ENCODE data around the gene NME7. TPM values are rescaled to one million over a fixed set of nuclear protein-coding genes. Genes with fewer than 3 reads are reported as not detected.
"Not testable (repeated sequence)": the region's sequence is repeated elsewhere in the genome, so short reads cannot be mapped to it uniquely, and the experiment has no call there.

The NME7 gene
- total RNA-seq, 6 experiments from 2014 or later = 2.0 to 6.5 (median 5.3) TPM

- intact Hi-C loops (cut with DNase I) = loop anchor here in 1 of 2 donors (10.0 kb wide), 1 partner anchor 741 kb away; no protein-coding TSS in a partner anchor
Measured at GRCh38 chr1:169346036-169346589, 21.5 kb downstream of the NME7 start.

GRCh38 chr1:169345511-169345910, 22.1 kb downstream of the NME7 start:
- no peak for TF ChIP-seq CTCF (IDR thresholded peaks at IDR 0.05)
- no peak for TF ChIP-seq POLR2A (IDR thresholded peaks at IDR 0.05)
- no peaks in the 10 kb centered on the region for H3K36me3 ChIP-seq
- WGBS (ENCODE audit: insufficient coverage, low coverage, low lambda C conversion rate, missing lambda C conversion rate) = 100% methylated on average over 1 of the region's 1 CpG
- H3K27me3 ChIP-seq = no peaks in the 10 kb centered on the region
- no peak overlapping the region for H3K4me3 ChIP-seq
- no peak for ATAC-seq
- no peak overlapping the region for H3K27ac ChIP-seq
- intact Hi-C loops (cut with DNase I) = loop anchor here in 1 of 2 donors (10.0 kb wide), 1 partner anchor 741 kb away; no protein-coding TSS in a partner anchor
- H3K4me1 ChIP-seq = no peaks in the 10 kb centered on the region
- no peaks in the 10 kb centered on the region for H3K9me3 ChIP-seq
- DNase-seq = no peak

More at GRCh38 chr1:169346036-169346589, 21.5 kb downstream of the NME7 start:
- DNase-seq (no peak), ATAC-seq (no peak)
- no peak overlapping the region for H3K27ac ChIP-seq
- no peaks in the 10 kb centered on the region for H3K36me3 ChIP-seq
- H3K4me1 ChIP-seq = no peaks in the 10 kb centered on the region
- no peak for TF ChIP-seq CTCF (IDR thresholded peaks at IDR 0.05)
- no peak overlapping the region for H3K4me3 ChIP-seq
- 93% methylated on average over 3 of the region's 3 CpGs for WGBS (ENCODE audit: insufficient coverage, low coverage, low lambda C conversion rate, missing lambda C conversion rate)
- no peaks in the 10 kb centered on the region for H3K27me3 ChIP-seq
- no peaks in the 10 kb centered on the region for H3K9me3 ChIP-seq

- H3K27ac ChIP-seq, DNase-seq, H3K27me3 ChIP-seq, H3K36me3 ChIP-seq, H3K9me3 ChIP-seq, H3K4me1 ChIP-seq, H3K4me3 ChIP-seq, ATAC-seq: not testable (repeated sequence)
- intact Hi-C loops (cut with DNase I) = loop anchor here in 1 of 2 donors (10.0 kb wide), 1 partner anchor 737 kb away; no protein-coding TSS in a partner anchor
- 84% methylated on average over 3 of the region's 3 CpGs for WGBS (ENCODE audit: insufficient coverage, low coverage, low lambda C conversion rate, missing lambda C conversion rate)
Measured at GRCh38 chr1:169342096-169342495, 25.5 kb downstream of the NME7 start.

- intact Hi-C loops (cut with DNase I) = loop anchor here in 1 of 2 donors (10.0 kb wide), 1 partner anchor 736 kb away; no protein-coding TSS in a partner anchor
- no peak for DNase-seq
- Histone ChIP-seq H3K9me3 (no peaks in the 10 kb centered on the region), H3K27ac (no peak overlapping the region), H3K36me3 (no peaks in the 10 kb centered on the region), H3K4me1 (no peaks in the 10 kb centered on the region), H3K4me3 (no peak overlapping the region), H3K27me3 (no peaks in the 10 kb centered on the region)
- no peak for TF ChIP-seq CTCF (IDR thresholded peaks at IDR 0.05)
- TF ChIP-seq POLR2A (IDR thresholded peaks at IDR 0.05) = no peak
- 87% methylated on average over 3 of the region's 5 CpGs for WGBS (ENCODE audit: insufficient coverage, low coverage, low lambda C conversion rate, missing lambda C conversion rate)
- ATAC-seq = no peak
Measured at GRCh38 chr1:169340882-169341281, 26.7 kb downstream of the NME7 start.

GRCh38 chr1:169339773-169340172, 27.8 kb downstream of the NME7 start:
- DNase-seq = no peak
- no peak overlapping the region for H3K27ac ChIP-seq
- no peak for TF ChIP-seq POLR2A (IDR thresholded peaks at IDR 0.05)
- TF ChIP-seq CTCF (IDR thresholded peaks at IDR 0.05) = no peak
- H3K36me3 ChIP-seq = no peaks in the 10 kb centered on the region
- H3K4me1 ChIP-seq = no peaks in the 10 kb centered on the region
- no peak overlapping the region for H3K4me3 ChIP-seq
- H3K9me3 ChIP-seq = no peaks in the 10 kb centered on the region
- H3K27me3 ChIP-seq = no peaks in the 10 kb centered on the region
- intact Hi-C loops (cut with DNase I) = loop anchor here in 1 of 2 donors (10.0 kb wide), 1 partner anchor 735 kb away; no protein-coding TSS in a partner anchor
- no peak for ATAC-seq
